NT2/D1 (cell line): Measurements from ENCODE around the gene TBC1D22A.

Source experiments
- DNase-seq: peaks from one replicate; pipeline ENCODE4 v3.0.0-alpha.2; 2011; ENCODE audit warnings: low read depth, low spot score
- H3K27me3 ChIP-seq: 2 replicates; pipeline ENCODE4 v1.6.0; 2011; ENCODE audit warnings: mild to moderate bottlenecking; ENCODE audit not compliant: insufficient read length, insufficient read depth
- H3K36me3 ChIP-seq: 2 replicates; pipeline ENCODE4 v1.6.1; 2011; ENCODE audit warnings: mild to moderate bottlenecking, low read length, mixed read lengths; ENCODE audit not compliant: insufficient read depth, insufficient read length
- H3K4me1 ChIP-seq: 2 replicates; pipeline ENCODE4 v1.5.1; 2011; ENCODE audit not compliant: insufficient read depth, insufficient read length
- H3K4me3 ChIP-seq: 2 replicates; pipeline ENCODE4 v1.5.1; 2011; ENCODE audit warnings: low read depth; ENCODE audit not compliant: insufficient read length
- H3K9ac ChIP-seq: 2 replicates; pipeline ENCODE4 v1.6.0; 2011; ENCODE audit warnings: low read depth; ENCODE audit not compliant: insufficient read length
- H3K9me3 ChIP-seq: 2 replicates; pipeline ENCODE4 v1.5.1; 2011; ENCODE audit warnings: mild to moderate bottlenecking, low read length; ENCODE audit not compliant: insufficient read depth
- SUZ12 ChIP-seq: IDR thresholded peaks from 2 replicates; pipeline ENCODE4 v1.6.1; 2011; ENCODE audit not compliant: insufficient read length, insufficient read depth; ENCODE audit errors: extremely low read depth
- YY1 ChIP-seq: IDR thresholded peaks from 2 replicates; pipeline ENCODE4 v1.6.1; 2011; ENCODE audit not compliant: insufficient read length, insufficient read depth
- ZNF274 ChIP-seq: IDR thresholded peaks from 2 replicates; pipeline ENCODE4 v1.6.1; 2011; ENCODE audit warnings: mild to moderate bottlenecking, low read depth, low read length

The TBC1D22A gene

GRCh38 chr22:46755525-46755924 is 6.9 kb upstream of the TBC1D22A start:
- H3K27me3 ChIP-seq: no peaks in the 10 kb centered on the region
- H3K9ac ChIP-seq: no peak overlapping the region
- peaks cover 7% of the 10 kb centered on the region for H3K36me3 ChIP-seq
- no peak overlapping the region for H3K4me3 ChIP-seq
- no peaks in the 10 kb centered on the region for H3K4me1 ChIP-seq
- DNase-seq: no peak
- peaks cover 33% of the 10 kb centered on the region for H3K9me3 ChIP-seq
- no peak for TF ChIP-seq YY1
- no peak for TF ChIP-seq SUZ12
- TF ChIP-seq ZNF274: no peak

DNA sequence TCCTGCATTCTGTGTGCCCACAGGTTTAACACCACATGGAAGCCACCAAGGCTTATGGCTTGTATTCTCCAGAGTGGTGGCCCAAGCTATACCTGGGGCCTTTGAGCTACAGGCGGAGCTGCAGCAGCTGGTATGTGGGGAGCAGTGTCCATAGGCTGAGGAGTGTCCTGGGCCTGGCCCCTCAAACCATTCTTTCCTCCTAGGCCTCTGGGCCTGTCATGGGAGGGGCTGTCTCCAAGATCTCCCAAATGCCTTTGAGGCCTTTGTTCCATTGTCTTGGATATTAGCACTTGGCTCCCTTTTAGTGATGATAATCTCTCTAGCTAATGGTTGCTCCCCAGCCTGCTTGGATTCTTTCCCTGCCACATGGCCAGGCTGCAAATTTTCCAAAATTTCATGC is 6.4 kb upstream of the TBC1D22A start:
- Histone ChIP-seq H3K36me3 (peaks cover 13% of the 10 kb centered on the region), H3K4me3 (no peak overlapping the region), H3K4me1 (no peaks in the 10 kb centered on the region), H3K9ac (no peak overlapping the region), H3K9me3 (peaks cover 33% of the 10 kb centered on the region), H3K27me3 (no peaks in the 10 kb centered on the region)
- DNase-seq: no peak
- TF ChIP-seq SUZ12 (no peak), YY1 (no peak), ZNF274 (no peak)

DNA sequence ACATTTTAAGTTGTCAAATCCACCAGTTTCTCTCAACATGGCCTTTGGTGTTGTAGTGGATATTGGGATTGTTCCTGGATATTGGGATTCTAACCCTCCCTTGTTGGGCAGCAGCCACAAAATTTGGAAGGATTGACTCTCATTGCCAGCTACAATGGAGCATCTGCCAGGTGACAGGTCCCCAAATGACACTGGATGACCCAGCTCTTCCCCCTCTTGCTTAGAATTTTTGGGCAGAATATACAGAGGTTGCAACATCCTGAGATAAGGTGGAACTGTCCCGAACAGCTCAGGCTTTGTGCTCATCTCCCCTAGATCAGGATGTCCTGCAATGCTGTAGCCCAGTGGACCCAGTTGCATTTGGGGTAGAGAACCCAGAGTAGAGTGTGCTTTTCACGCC is 5.3 kb upstream of the TBC1D22A start:
- Histone ChIP-seq H3K9ac (no peak overlapping the region), H3K27me3 (no peaks in the 10 kb centered on the region), H3K4me3 (no peak overlapping the region), H3K4me1 (no peaks in the 10 kb centered on the region), H3K36me3 (peaks cover 13% of the 10 kb centered on the region), H3K9me3 (peaks cover 33% of the 10 kb centered on the region)
- DNase-seq: no peak
- TF ChIP-seq YY1 (no peak), ZNF274 (no peak), SUZ12 (no peak)

GRCh38 chr22:46758121-46758520 is 4.3 kb upstream of the TBC1D22A start:
- H3K27me3 ChIP-seq: no peaks in the 10 kb centered on the region
- no peak for DNase-seq
- no peak overlapping the region for H3K9ac ChIP-seq
- H3K9me3 ChIP-seq: peaks cover 33% of the 10 kb centered on the region
- H3K36me3 ChIP-seq: peaks cover 13% of the 10 kb centered on the region
- H3K4me3 ChIP-seq: no peak overlapping the region
- TF ChIP-seq ZNF274 (no peak), SUZ12 (no peak), YY1 (no peak)
- H3K4me1 ChIP-seq: no peaks in the 10 kb centered on the region

DNA sequence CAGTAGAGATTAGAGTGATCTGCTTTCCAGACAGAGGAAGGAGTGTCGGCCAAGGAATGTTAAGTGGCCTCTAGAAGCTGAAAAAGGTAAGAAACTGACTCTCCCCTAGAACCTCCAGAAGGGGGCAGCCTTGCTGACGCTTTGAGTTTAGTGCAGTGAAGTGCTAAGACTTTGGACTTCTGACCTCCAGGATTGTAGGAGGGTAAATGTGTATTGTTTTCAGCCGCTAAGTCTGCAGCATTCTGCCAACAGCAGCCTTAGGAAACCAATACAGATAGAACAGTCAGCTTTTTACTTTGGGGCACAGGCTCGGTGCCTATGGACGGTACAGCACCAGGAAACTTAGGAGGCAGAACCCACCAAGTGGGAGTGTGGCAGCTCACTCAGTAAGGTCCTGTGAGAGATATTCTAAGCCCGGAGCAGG is 3.6 kb upstream of the TBC1D22A start:
- Histone ChIP-seq H3K9me3 (peaks cover 33% of the 10 kb centered on the region), H3K27me3 (no peaks in the 10 kb centered on the region), H3K9ac (peak overlapping the region; percentile 21), H3K36me3 (peaks cover 13% of the 10 kb centered on the region), H3K4me3 (no peak overlapping the region), H3K4me1 (no peaks in the 10 kb centered on the region)
- no peak for TF ChIP-seq ZNF274
- TF ChIP-seq YY1: no peak
- no peak for DNase-seq

DNA sequence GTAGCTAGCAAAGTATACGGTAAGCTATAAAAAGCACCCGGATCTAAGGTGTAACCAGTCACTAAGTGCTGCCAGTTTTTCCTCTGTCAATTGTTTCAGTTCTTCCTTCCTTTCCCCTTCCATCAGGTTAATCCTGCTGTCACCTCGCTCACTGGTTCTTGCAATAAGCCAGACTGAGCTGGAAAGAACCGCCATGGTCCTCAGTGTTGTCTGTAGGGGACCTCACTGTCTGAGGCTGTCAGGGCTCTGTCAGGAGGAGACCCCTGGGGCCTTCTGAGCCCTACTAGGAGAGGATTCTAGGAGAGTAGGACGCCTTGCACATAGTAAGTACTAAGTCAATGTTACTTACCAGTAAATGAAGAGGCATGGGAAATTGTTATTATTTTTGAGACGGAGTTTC is 1.4 kb upstream of the TBC1D22A start:
- no peak for DNase-seq
- no peak for TF ChIP-seq YY1
- TF ChIP-seq ZNF274: no peak
- no peak for TF ChIP-seq SUZ12
- Histone ChIP-seq H3K9ac (no peak overlapping the region), H3K4me1 (no peaks in the 10 kb centered on the region), H3K36me3 (peaks cover 24% of the 10 kb centered on the region), H3K9me3 (peaks cover 15% of the 10 kb centered on the region), H3K27me3 (no peaks in the 10 kb centered on the region), H3K4me3 (no peak overlapping the region)

DNA sequence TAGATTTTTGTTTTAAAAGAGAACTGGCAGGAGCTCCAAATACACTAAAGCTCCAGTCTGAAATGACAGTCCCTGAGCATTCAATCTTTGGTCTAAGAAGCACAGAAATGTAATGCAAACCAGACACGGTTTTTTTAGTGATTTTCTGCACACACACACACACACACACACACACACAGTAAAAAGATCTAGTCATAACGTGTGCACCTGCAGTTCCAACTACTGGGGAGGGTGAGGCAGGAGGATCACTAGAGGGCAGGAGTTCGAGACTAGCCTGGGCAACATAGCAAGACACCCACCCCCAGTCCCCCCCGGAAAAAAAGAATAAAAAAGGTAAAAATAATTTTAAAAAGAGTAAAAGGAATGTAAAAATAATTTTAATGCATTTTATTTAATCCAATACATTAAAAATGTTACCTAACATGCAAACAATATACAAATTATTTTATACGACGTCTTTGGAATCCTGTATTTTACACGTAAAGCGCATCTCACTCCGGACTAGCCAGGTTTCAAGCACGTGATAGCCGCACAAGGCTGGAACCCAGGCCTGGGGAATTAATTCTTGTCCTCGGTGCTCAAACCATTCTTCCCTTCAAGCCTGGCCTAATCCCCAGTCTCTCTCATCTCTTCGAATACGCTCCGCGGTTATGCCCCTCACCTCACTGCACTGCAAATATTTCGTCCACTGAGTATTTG is 762 bp upstream of the TBC1D22A start:
- H3K9me3 ChIP-seq: peaks cover 9% of the 10 kb centered on the region
- H3K4me3 ChIP-seq: peak overlapping the region; percentile 95
- peak overlapping the region; percentile 96 for H3K9ac ChIP-seq
- no peak for DNase-seq
- no peak for TF ChIP-seq SUZ12
- H3K27me3 ChIP-seq: no peaks in the 10 kb centered on the region
- peaks cover 25% of the 10 kb centered on the region for H3K36me3 ChIP-seq
- no peaks in the 10 kb centered on the region for H3K4me1 ChIP-seq

GRCh38 chr22:46763051-46763705 is 728 bp downstream of the TBC1D22A start:
- no peaks in the 10 kb centered on the region for H3K4me1 ChIP-seq
- H3K36me3 ChIP-seq: peaks cover 30% of the 10 kb centered on the region
- TF ChIP-seq YY1 (no peak), SUZ12 (no peak), ZNF274 (no peak)
- H3K27me3 ChIP-seq: no peaks in the 10 kb centered on the region
- no peak for DNase-seq
- H3K4me3 ChIP-seq: peak overlapping the region; percentile 95
- no peaks in the 10 kb centered on the region for H3K9me3 ChIP-seq
- H3K9ac ChIP-seq: peak overlapping the region; percentile 96
